Trophoblast cell (in vitro differentiated cells and primary cell): Measurements from ENCODE around the gene NAA16.

ENCODE experiments used
- DNase-seq, 2 donors: peaks; one replicate each; pipeline ENCODE4 v3.0.0-alpha.2; 2016
- H2AFZ ChIP-seq: 2 replicates; pipeline ENCODE4 v1.6.1; 2013; ENCODE audit warnings: low read length, moderate library complexity, mild to moderate bottlenecking; ENCODE audit not compliant: insufficient read depth, poor library complexity
- H2AK5ac ChIP-seq: 2 replicates; pipeline ENCODE4 v1.6.1; 2013; ENCODE audit warnings: mild to moderate bottlenecking, low read length
- H2BK120ac ChIP-seq: 2 replicates; pipeline ENCODE4 v1.6.1; 2013; ENCODE audit warnings: low read length, mild to moderate bottlenecking, moderate library complexity; ENCODE audit not compliant: insufficient read depth, poor library complexity
- H2BK12ac ChIP-seq: 2 replicates; pipeline ENCODE4 v1.6.1; 2013; ENCODE audit warnings: mild to moderate bottlenecking, low read length, moderate library complexity
- H2BK5ac ChIP-seq: 2 replicates; pipeline ENCODE4 v1.6.1; 2013; ENCODE audit warnings: low read length, low read depth, moderate library complexity, mild to moderate bottlenecking; ENCODE audit not compliant: poor library complexity
- H3K14ac ChIP-seq: 2 replicates; pipeline ENCODE4 v1.6.1; 2013; ENCODE audit warnings: mild to moderate bottlenecking, low read length
- H3K18ac ChIP-seq: 2 replicates; pipeline ENCODE4 v1.6.1; 2013; ENCODE audit warnings: mild to moderate bottlenecking, low read length
- H3K23ac ChIP-seq: 2 replicates; pipeline ENCODE4 v1.6.1; 2013; ENCODE audit warnings: low read length
- H3K27ac ChIP-seq: 2 replicates; pipeline ENCODE4 v1.5.1; 2013; ENCODE audit warnings: low read depth, mild to moderate bottlenecking, inconsistent platforms, low read length, moderate library complexity
- H3K27me3 ChIP-seq: 2 replicates; pipeline ENCODE4 v1.6.1; 2013; ENCODE audit warnings: inconsistent platforms, mild to moderate bottlenecking, low read length, moderate library complexity; ENCODE audit not compliant: insufficient read depth
- H3K36me3 ChIP-seq, 2 experiments: 1 replicate in 1 of 2; 2 replicates in 1 of 2; pipeline ENCODE4 v1.6.1; 2013; ENCODE audit warnings: low read length in 2 of 2, mild to moderate bottlenecking in 2 of 2, moderate library complexity in 1 of 2; ENCODE audit not compliant: insufficient read depth in 2 of 2, control insufficient read depth in 1 of 2
- H3K4ac ChIP-seq: 2 replicates; pipeline ENCODE4 v1.6.1; 2013; ENCODE audit warnings: low read depth, mild to moderate bottlenecking, low read length, moderate library complexity
- H3K4me1 ChIP-seq, 2 experiments: 1 replicate in 1 of 2; 2 replicates in 1 of 2; pipeline ENCODE4 v1.6.1; 2013; ENCODE audit warnings: low read length in 2 of 2, mild to moderate bottlenecking in 2 of 2, moderate library complexity in 1 of 2; ENCODE audit not compliant: insufficient read depth in 2 of 2, control insufficient read depth in 1 of 2
- H3K4me2 ChIP-seq: 2 replicates; pipeline ENCODE4 v1.6.1; 2013; ENCODE audit warnings: inconsistent platforms, mild to moderate bottlenecking, low read length, moderate library complexity
- H3K4me3 ChIP-seq: 2 replicates; pipeline ENCODE4 v1.5.1; 2013; ENCODE audit warnings: mild to moderate bottlenecking, low read depth, low read length, inconsistent platforms
- H3K79me1 ChIP-seq: one replicate; pipeline ENCODE4 v1.6.1; 2013; ENCODE audit warnings: low read length
- H3K79me2 ChIP-seq: 2 replicates; pipeline ENCODE4 v1.6.1; 2013; ENCODE audit warnings: low read length, mild to moderate bottlenecking; ENCODE audit not compliant: control insufficient read depth, insufficient read depth, poor library complexity
- H3K9ac ChIP-seq: 2 replicates; pipeline ENCODE4 v1.6.1; 2013; ENCODE audit warnings: mild to moderate bottlenecking, low read length
- H3K9me3 ChIP-seq: 2 replicates; pipeline ENCODE4 v1.6.1; 2013; ENCODE audit warnings: low read depth, mild to moderate bottlenecking, control low read depth, inconsistent platforms, low read length; ENCODE audit not compliant: insufficient read depth
- H4K12ac ChIP-seq: 2 replicates; pipeline ENCODE4 v1.6.1; 2013; ENCODE audit warnings: low read depth, mild to moderate bottlenecking, low read length, moderate library complexity
- H4K8ac ChIP-seq: 2 replicates; pipeline ENCODE4 v1.6.1; 2013; ENCODE audit warnings: low read depth, mild to moderate bottlenecking, low read length, moderate library complexity
- H4K91ac ChIP-seq: one replicate; pipeline ENCODE4 v1.6.1; 2013; ENCODE audit warnings: low read depth, mild to moderate bottlenecking, low read length, moderate library complexity
- WGBS: extraction: QIAGEN DNeasy Blood & Tissue Kit; methylation state at CpG from one replicate; pipeline ENCODE4 v1.1.7; 2013; ENCODE audit warnings: missing lambda C conversion rate; ENCODE audit not compliant: insufficient read length, insufficient coverage; ENCODE audit errors: extremely low coverage; 5-methylcytosine and 5-hydroxymethylcytosine counted together

The NAA16 gene

DNA sequence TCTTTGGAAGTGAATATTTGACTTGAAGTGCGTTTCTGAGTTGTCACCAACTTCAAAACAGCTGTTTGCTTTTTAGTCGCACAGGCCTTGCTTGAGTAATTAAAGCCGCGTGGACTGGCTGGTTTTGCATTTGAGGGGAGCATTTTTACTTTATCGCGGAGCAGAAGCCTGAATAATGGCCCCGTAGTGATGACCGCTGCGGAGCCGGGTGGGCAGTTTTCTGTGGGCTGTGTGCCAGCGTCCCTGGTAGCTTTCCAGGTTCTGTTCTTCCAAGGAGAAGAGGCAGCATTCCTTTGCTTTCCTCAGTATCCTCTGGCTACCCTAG lies 1.1 kb downstream of the NAA16 start:
- Histone ChIP-seq H4K8ac (no peak overlapping the region), H3K36me3 (no peaks in the 10 kb centered on the region), H3K79me2 (peaks cover 14% of the 10 kb centered on the region), H3K14ac (peak overlapping the region; percentile 9), H3K4ac (peak overlapping the region; percentile 91), H2AK5ac (no peak overlapping the region), H3K27ac (no peak overlapping the region), H4K12ac (no peak overlapping the region), H3K18ac (no peak overlapping the region), H2AFZ (peak overlapping the region; percentile 77), H3K4me1 (no peaks in the 10 kb centered on the region), H4K91ac (no peak overlapping the region), H2BK12ac (no peak overlapping the region), H3K23ac (no peak overlapping the region), H3K9me3 (no peaks in the 10 kb centered on the region), H2BK120ac (no peak overlapping the region), H2BK5ac (no peak overlapping the region), H3K4me3 (peak overlapping the region; percentile 97), H3K4me2 (peak overlapping the region; percentile 73), H3K9ac (peak overlapping the region; percentile 98), H3K27me3 (no peaks in the 10 kb centered on the region), H3K79me1 (peaks cover 5% of the 10 kb centered on the region)
- WGBS = no CpG with 5 or more reads among the region's 11 CpGs
- peak in 1 of 2 donors; percentile 15 for DNase-seq

DNA sequence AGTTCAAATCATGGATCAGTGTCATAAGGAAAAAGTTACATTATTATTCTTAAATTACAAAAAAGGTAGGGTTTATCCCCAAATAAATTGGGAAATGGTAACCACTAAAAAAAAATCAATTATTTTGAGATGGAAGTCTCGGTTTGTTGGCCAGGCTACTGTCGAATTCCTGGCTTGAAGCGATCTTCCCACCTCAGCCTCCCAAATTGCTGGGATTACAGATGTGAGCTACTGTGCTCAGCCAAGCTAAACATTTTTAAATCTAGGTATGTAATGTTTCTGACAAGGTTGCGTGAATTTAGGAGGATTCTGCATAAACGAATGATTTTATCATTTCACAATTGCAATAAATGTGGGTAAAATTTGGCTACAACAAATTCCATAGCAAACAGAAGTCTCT lies 2.0 kb downstream of the NAA16 start:
- no peak for DNase-seq
- no peak overlapping the region for H4K8ac ChIP-seq
- no peak overlapping the region for H3K23ac ChIP-seq
- H2BK120ac ChIP-seq = no peak overlapping the region
- H3K79me1 ChIP-seq = peaks cover 5% of the 10 kb centered on the region
- H2BK5ac ChIP-seq = no peak overlapping the region
- H3K14ac ChIP-seq = no peak overlapping the region
- H3K27ac ChIP-seq = no peak overlapping the region
- H3K4me1 ChIP-seq = no peaks in the 10 kb centered on the region
- WGBS = no CpG with 5 or more reads among the region's 5 CpGs
- no peak overlapping the region for H4K91ac ChIP-seq
- no peak overlapping the region for H4K12ac ChIP-seq
- no peak overlapping the region for H3K4ac ChIP-seq
- H3K4me2 ChIP-seq = no peak overlapping the region
- H3K9me3 ChIP-seq = no peaks in the 10 kb centered on the region
- H3K27me3 ChIP-seq = no peaks in the 10 kb centered on the region
- no peak overlapping the region for H2AK5ac ChIP-seq
- H3K36me3 ChIP-seq = peaks cover 0 to under 1% of the 10 kb centered on the region in 2 experiments
- no peak overlapping the region for H2AFZ ChIP-seq
- H2BK12ac ChIP-seq = no peak overlapping the region
- no peak overlapping the region for H3K4me3 ChIP-seq
- H3K18ac ChIP-seq = no peak overlapping the region
- no peak overlapping the region for H3K9ac ChIP-seq
- peaks cover 14% of the 10 kb centered on the region for H3K79me2 ChIP-seq

DNA sequence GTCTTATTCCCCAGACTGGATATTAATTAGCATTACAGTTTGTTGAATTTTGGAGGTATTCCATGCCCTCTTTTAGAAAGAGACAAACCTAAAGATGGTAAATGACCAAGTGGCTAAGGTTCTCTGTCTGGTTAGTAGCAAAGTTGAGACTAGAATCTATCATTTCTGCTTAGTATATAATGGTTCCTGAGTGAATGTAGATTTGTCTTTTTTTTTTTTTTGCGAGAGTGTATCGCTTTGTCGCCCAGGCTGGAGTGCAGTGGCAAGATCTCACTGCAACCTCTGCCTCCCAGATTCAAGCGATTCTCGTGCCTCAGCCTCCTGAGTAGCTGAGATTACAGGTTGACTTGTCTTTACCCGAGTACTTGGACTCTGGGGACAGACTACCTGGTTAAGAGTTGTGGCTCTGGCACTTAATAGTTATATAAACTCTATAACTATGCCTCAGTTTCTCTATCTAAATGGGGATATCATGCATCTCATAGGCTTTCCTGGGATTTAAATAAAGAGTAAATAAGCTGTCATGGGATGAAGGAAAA lies 2.7 kb downstream of the NAA16 start:
- Histone ChIP-seq H3K27ac (no peak overlapping the region), H3K9ac (no peak overlapping the region), H2BK5ac (no peak overlapping the region), H4K12ac (no peak overlapping the region), H3K4me2 (no peak overlapping the region), H3K23ac (no peak overlapping the region), H4K91ac (no peak overlapping the region), H2AFZ (no peak overlapping the region), H3K9me3 (no peaks in the 10 kb centered on the region), H3K4me3 (no peak overlapping the region), H4K8ac (no peak overlapping the region), H3K79me2 (peaks cover 14% of the 10 kb centered on the region), H3K36me3 (peaks cover 0 to 2% of the 10 kb centered on the region in 2 experiments), H2BK12ac (no peak overlapping the region), H3K79me1 (peaks cover 5% of the 10 kb centered on the region), H3K18ac (no peak overlapping the region), H2AK5ac (no peak overlapping the region), H2BK120ac (no peak overlapping the region), H3K4ac (peak overlapping the region; percentile 78), H3K27me3 (no peaks in the 10 kb centered on the region), H3K4me1 (no peaks in the 10 kb centered on the region), H3K14ac (no peak overlapping the region)
- DNase-seq = no peak
- no CpG with 5 or more reads among the region's 6 CpGs for WGBS

DNA sequence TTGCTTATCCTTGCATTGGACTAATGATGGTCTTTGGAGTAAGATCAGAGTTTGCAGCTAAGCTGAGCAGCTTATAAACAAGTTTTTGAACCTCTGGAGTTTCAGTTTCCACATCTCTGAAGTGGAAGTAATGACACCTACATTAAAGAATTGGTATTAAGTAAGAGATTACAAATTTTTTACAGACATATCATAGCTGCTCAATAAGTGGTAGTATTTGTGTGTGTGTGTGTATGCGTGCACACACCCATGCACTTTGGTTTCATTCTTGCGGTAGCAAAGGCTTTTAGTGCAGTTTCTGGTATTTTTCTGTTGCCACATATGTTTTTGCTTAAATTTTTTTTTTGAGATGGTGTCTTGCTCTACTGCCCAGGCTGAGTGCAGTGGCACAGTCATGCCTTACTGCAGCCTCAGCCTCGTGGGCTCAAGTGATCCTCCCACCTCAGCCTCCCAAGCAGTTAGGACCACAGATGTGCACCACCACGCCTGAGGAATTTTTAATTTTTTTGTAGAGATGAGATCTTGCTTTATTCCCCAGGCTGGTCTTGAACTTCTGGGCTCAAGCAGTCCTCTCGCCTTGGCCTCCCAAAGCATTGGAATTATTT lies 4.5 kb downstream of the NAA16 start:
- Histone ChIP-seq H2BK12ac (no peak overlapping the region), H4K91ac (no peak overlapping the region), H3K4me1 (no peaks in the 10 kb centered on the region), H3K9me3 (no peaks in the 10 kb centered on the region), H3K27me3 (no peaks in the 10 kb centered on the region), H3K4me2 (no peak overlapping the region), H3K4ac (peak overlapping the region; percentile 96), H3K79me2 (peaks cover 14% of the 10 kb centered on the region), H2BK5ac (no peak overlapping the region), H2AK5ac (no peak overlapping the region), H3K14ac (no peak overlapping the region), H2AFZ (no peak overlapping the region), H3K27ac (no peak overlapping the region), H3K9ac (no peak overlapping the region), H2BK120ac (no peak overlapping the region), H3K18ac (no peak overlapping the region), H4K8ac (no peak overlapping the region), H3K23ac (no peak overlapping the region), H3K79me1 (peaks cover 5% of the 10 kb centered on the region), H3K36me3 (peaks cover 0 to 2% of the 10 kb centered on the region in 2 experiments), H4K12ac (no peak overlapping the region), H3K4me3 (no peak overlapping the region)
- DNase-seq = peak; percentile 19 to 62
- no CpG with 5 or more reads among the region's 5 CpGs for WGBS
